H1 (cell line): Measurements from ENCODE around the gene DNAH8. TPM values are rescaled to one million over a fixed set of nuclear protein-coding genes. Genes with fewer than 3 reads are reported as not detected.

Experiments used
- CTCF ChIA-PET: fragments of 300-600 bp; sonication (Branson Sonifier 250); formaldehyde crosslinking; loops from one replicate; lab custom pipeline; 2021; ENCODE audit not compliant: partially characterized antibody; lab: Charles Lee
- POLR2A ChIA-PET: fragments of 300-600 bp; sonication (Branson Sonifier 250); formaldehyde crosslinking; loops from one replicate; lab custom pipeline; 2021; ENCODE audit warnings: inconsistent platforms; ENCODE audit not compliant: partially characterized antibody; lab: Charles Lee
- DNase-seq, 2 experiments: peaks; one replicate each; pipeline versions ENCODE4 v3.0.0 to v3.0.0-alpha.2; 2010 to 2022; ENCODE audit warnings: low spot score in 2 of 2, low read depth in 1 of 2, mixed read lengths in 1 of 2
- FAIRE-seq: peaks from 2 replicates; lab custom pipeline; 2011; peaks lifted over from hg19 to GRCh38; lab: Jason Lieb, UNC
- H2AFZ ChIP-seq: 2 replicates; pipeline ENCODE4 v1.8.1; 2012; ENCODE audit warnings: low read length, inconsistent platforms
- H2AK5ac ChIP-seq: 2 replicates; pipeline ENCODE4 v1.6.1; 2013; ENCODE audit warnings: low read depth, low read length
- H2BK120ac ChIP-seq: replicated peaks from 2 replicates; pipeline ENCODE3; 2013; ENCODE audit warnings: low read depth, low read length, inconsistent platforms
- H2BK12ac ChIP-seq: 2 replicates; pipeline ENCODE4 v1.6.1; 2013; ENCODE audit warnings: low read depth, low read length
- H2BK15ac ChIP-seq: 2 replicates; pipeline ENCODE4 v1.6.1; 2013; ENCODE audit warnings: low read length
- H2BK20ac ChIP-seq: 2 replicates; pipeline ENCODE4 v1.6.1; 2013; ENCODE audit warnings: low read length
- H2BK5ac ChIP-seq: 2 replicates; pipeline ENCODE4 v1.6.1; 2013; ENCODE audit warnings: low read depth, low read length
- H3K14ac ChIP-seq: 2 replicates; pipeline ENCODE4 v1.6.1; 2013; ENCODE audit warnings: inconsistent platforms; ENCODE audit not compliant: insufficient read length
- H3K18ac ChIP-seq: 2 replicates; pipeline ENCODE4 v1.6.1; 2013; ENCODE audit warnings: low read length; ENCODE audit errors: extremely low read depth
- H3K23ac ChIP-seq: 2 replicates; pipeline ENCODE4 v1.6.1; 2013; ENCODE audit warnings: inconsistent platforms; ENCODE audit not compliant: insufficient read length
- H3K23me2 ChIP-seq: 2 replicates; pipeline ENCODE4 v1.6.1; 2013; ENCODE audit warnings: low read depth, low read length
- H3K27ac ChIP-seq: 2 replicates; pipeline ENCODE4 v1.6.1; 2011; ENCODE audit warnings: low read depth, low read length, inconsistent platforms
- H3K27me3 ChIP-seq, 4 experiments: replicated peaks in 1 of 4; 1 replicate in 1 of 4; 2 replicates in 3 of 4; pipeline versions ENCODE4 v1.6.1 to v1.8.1; 2011 to 2013; ENCODE audit warnings: low read length in 3 of 4, mild to moderate bottlenecking in 3 of 4, inconsistent platforms in 2 of 4, mixed read lengths in 2 of 4, moderate library complexity in 1 of 4; ENCODE audit not compliant: control insufficient read depth in 3 of 4, insufficient read depth in 3 of 4; ENCODE audit errors: extremely low read depth in 1 of 4
- H3K36me3 ChIP-seq, 4 experiments: 2 replicates each; pipeline versions ENCODE4 v1.6.1 to v1.8.1; 2011 to 2013; ENCODE audit warnings: mild to moderate bottlenecking in 4 of 4, low read length in 3 of 4, moderate library complexity in 2 of 4, control low read depth in 1 of 4, inconsistent platforms in 1 of 4; ENCODE audit not compliant: insufficient read depth in 4 of 4, control insufficient read depth in 2 of 4
- H3K4ac ChIP-seq: replicated peaks from 2 replicates; pipeline ENCODE3; 2013; ENCODE audit warnings: low read length, low read depth, mixed read lengths, inconsistent platforms; ENCODE audit not compliant: insufficient read length
- H3K4me1 ChIP-seq, 4 experiments: replicated peaks in 1 of 4; 1 replicate in 1 of 4; 2 replicates in 3 of 4; pipeline versions ENCODE4 v1.6.1 to v1.8.1; 2011 to 2013; ENCODE audit warnings: low read length in 3 of 4, inconsistent platforms in 2 of 4, mixed read lengths in 1 of 4; ENCODE audit not compliant: insufficient read depth in 4 of 4, control insufficient read depth in 3 of 4
- H3K4me2 ChIP-seq, 2 experiments: 2 replicates each; pipeline versions ENCODE4 v1.6.1 to v1.8.1; 2011 to 2013; ENCODE audit warnings: low read depth in 2 of 2, low read length in 2 of 2, control low read depth in 1 of 2, inconsistent platforms in 1 of 2, mild to moderate bottlenecking in 1 of 2; ENCODE audit not compliant: insufficient read depth in 1 of 2
- H3K4me3 ChIP-seq, 4 experiments: fragments of 200-600, 300-600 bp in 1 of 4; sonication (generic), shearing (Covaris generic), sonication (Bioruptor Twin) in 1 of 4; 2 replicates each; pipeline versions ENCODE4 v1.5.1 to v1.8.1; 2011 to 2016; ENCODE audit warnings: low read length in 4 of 4, low read depth in 3 of 4, control low read depth in 2 of 4, inconsistent platforms in 2 of 4, mild to moderate bottlenecking in 2 of 4, mixed read lengths in 1 of 4, moderate library complexity in 1 of 4; ENCODE audit not compliant: insufficient read depth in 2 of 4; ENCODE audit errors: extremely low read depth in 1 of 4
- H3K56ac ChIP-seq: replicated peaks from 2 replicates; pipeline ENCODE3; 2013; ENCODE audit warnings: low read depth, mild to moderate bottlenecking, mixed read lengths, low read length, inconsistent platforms; ENCODE audit not compliant: insufficient read length
- H3K79me1 ChIP-seq: 2 replicates; pipeline ENCODE4 v1.6.1; 2013; ENCODE audit warnings: low read depth, low read length, control low read depth
- H3K79me2 ChIP-seq, 2 experiments: 2 replicates each; pipeline versions ENCODE4 v1.6.1 to v1.8.1; 2012 to 2013; ENCODE audit warnings: low read length in 2 of 2, mild to moderate bottlenecking in 2 of 2, inconsistent platforms in 1 of 2; ENCODE audit not compliant: insufficient read depth in 2 of 2, control insufficient read depth in 1 of 2
- H3K9ac ChIP-seq, 4 experiments: replicated peaks in 1 of 4; 1 replicate in 1 of 4; 2 replicates in 3 of 4; pipeline versions ENCODE4 v1.6.1 to v1.8.1; 2011 to 2013; ENCODE audit warnings: low read depth in 3 of 4, low read length in 3 of 4, control low read depth in 2 of 4, mild to moderate bottlenecking in 2 of 4, moderate library complexity in 2 of 4, inconsistent platforms in 1 of 4; ENCODE audit errors: extremely low read depth in 1 of 4
- H3K9me3 ChIP-seq, 2 experiments: 2 replicates each; pipeline versions ENCODE4 v1.6.1 to v1.8.1; 2012 to 2013; ENCODE audit warnings: mild to moderate bottlenecking in 2 of 2, moderate library complexity in 2 of 2, control low read depth in 1 of 2, inconsistent platforms in 1 of 2, low read depth in 1 of 2, low read length in 1 of 2, mixed read lengths in 1 of 2; ENCODE audit not compliant: insufficient read depth in 2 of 2
- H4K20me1 ChIP-seq, 2 experiments: replicated peaks in 1 of 2; 2 replicates each; pipeline versions ENCODE3 to v1.8.1; 2011 to 2013; ENCODE audit warnings: inconsistent platforms in 2 of 2, low read length in 2 of 2, mild to moderate bottlenecking in 1 of 2; ENCODE audit not compliant: insufficient read depth in 2 of 2, control insufficient read depth in 1 of 2
- H4K5ac ChIP-seq: 2 replicates; pipeline ENCODE4 v1.6.1; 2013; ENCODE audit warnings: low read length, low read depth, mixed read lengths, inconsistent platforms; ENCODE audit not compliant: insufficient read length
- H4K8ac ChIP-seq: 2 replicates; pipeline ENCODE4 v1.8.0; 2013; ENCODE audit warnings: mild to moderate bottlenecking, moderate library complexity, low read length, inconsistent platforms; ENCODE audit not compliant: insufficient read depth; ENCODE audit errors: extremely low read depth
- H4K91ac ChIP-seq: replicated peaks from 2 replicates; pipeline ENCODE3; 2013; ENCODE audit warnings: low read length, mixed read lengths, inconsistent platforms; ENCODE audit not compliant: insufficient read length
- EP300 ChIP-seq, 2 experiments: IDR thresholded peaks; 1 replicate in 1 of 2; 2 replicates in 1 of 2; pipeline ENCODE4 v1.6.1; 2011 to 2012; ENCODE audit warnings: low read depth in 2 of 2, low read length in 2 of 2, mild to moderate bottlenecking in 2 of 2, borderline replicate concordance in 1 of 2, inconsistent platforms in 1 of 2, moderate library complexity in 1 of 2
- GTF2F1 ChIP-seq: IDR thresholded peaks from 2 replicates; pipeline ENCODE4 v1.6.1; 2012; ENCODE audit warnings: low read depth, low read length, improper control_type of control experiment, borderline replicate concordance
- KDM5A ChIP-seq: fragments of 200-600 bp; IDR thresholded peaks from 2 replicates; pipeline ENCODE4 v1.7.1; 2012; ENCODE audit warnings: mild to moderate bottlenecking, low read length, inconsistent platforms, mixed read lengths
- POLR2AphosphoS5 ChIP-seq: IDR thresholded peaks from 2 replicates; pipeline ENCODE4 v1.6.1; 2011; ENCODE audit warnings: low read depth, low read length
- WGBS, 2 experiments: shearing (Covaris generic) in 1 of 2; methylation state at CpG; one replicate each; pipeline versions ENCODE4 v1.1.6 to v1.1.7; 2013 to 2015; ENCODE audit warnings: low lambda C conversion rate in 2 of 2, mixed read lengths in 2 of 2, inconsistent platforms in 1 of 2, low coverage in 1 of 2, missing lambda C conversion rate in 1 of 2; ENCODE audit not compliant: insufficient replicate concordance in 2 of 2, insufficient coverage in 1 of 2, insufficient read length in 1 of 2; ENCODE audit errors: extremely low coverage in 1 of 2, missing lambda C conversion rate in 1 of 2; 5-methylcytosine and 5-hydroxymethylcytosine counted together
- polyA plus RNA-seq, 7 experiments: library from polyadenylated mRNA; depleted of rRNA in 3 of 7; stranded (reverse) in 5 of 7; unstranded in 2 of 7; fragments of >200 nt in 5 of 7; fragments of 200-250 nt in 2 of 7; gene quantifications; 1 replicate in 5 of 7; 2 replicates in 1 of 7; 4 replicates in 1 of 7; pipeline versions ENCODE4 v1.2.1 to v1.2.3, GENCODE V29; 2011 to 2013; ENCODE audit warnings: missing spikeins in 2 of 7, mixed read lengths in 2 of 7
- total RNA-seq: library from RNA; stranded (reverse); fragmentation: NEBNext Ultra II Directional; extraction: Animal tissue kit (Norgen Biotek cat#: 25700); gene quantifications from 2 replicates; pipeline ENCODE4 v1.2.1, GENCODE V29; 2021
- TF ChIP-seq, protein P1 (sequence below): IDR thresholded peaks from 2 replicates; pipeline ENCODE4 v1.6.1; 2011; ENCODE audit warnings: low read length, improper control_type of control experiment

DNAH8 gene
- total and polyA plus RNA-seq, 2 of the 8 experiments (the other 6 are each of a cell fraction or from before 2014, with no cell fraction given), result under 0.01 TPM; not detected in 1

DNA sequence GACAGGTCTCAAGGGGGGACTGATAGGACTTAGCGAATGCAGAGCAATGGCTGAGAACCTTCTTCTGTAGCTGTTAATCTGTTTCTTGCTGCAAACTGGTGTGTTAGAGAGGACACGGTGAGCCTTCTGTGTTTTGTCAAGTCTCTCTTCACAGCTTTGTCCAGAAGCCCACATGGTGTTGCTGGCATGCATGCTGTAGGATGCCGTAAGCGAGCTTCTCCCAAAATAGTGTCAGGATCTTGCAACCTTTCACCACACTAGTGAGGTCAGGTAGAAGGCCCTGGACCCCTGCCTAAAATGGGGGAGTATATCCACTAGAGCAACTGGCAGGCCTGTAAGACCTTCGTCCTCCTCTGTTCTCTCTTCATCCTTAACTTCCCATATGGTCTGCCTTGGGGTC, 281.6 kb downstream of the DNAH8 start:
- Histone ChIP-seq H3K9me3 (no peaks in the 10 kb centered on the region), H3K56ac (no peak overlapping the region), H4K5ac (no peak overlapping the region), H3K4me2 (no peak overlapping the region), H3K27ac (no peak overlapping the region), H3K23ac (no peak overlapping the region), H3K4me3 (no peak overlapping the region), H2BK5ac (no peak overlapping the region), H3K36me3 (no peaks in the 10 kb centered on the region), H3K4me1 (no peaks in the 10 kb centered on the region), H3K14ac (no peak overlapping the region), H3K4ac (no peak overlapping the region), H3K18ac (no peak overlapping the region), H4K8ac (no peak overlapping the region), H2BK20ac (no peak overlapping the region), H3K27me3 (no peaks in the 10 kb centered on the region), H4K20me1 (no peaks in the 10 kb centered on the region), H2AK5ac (no peak overlapping the region), H3K23me2 (no peaks in the 10 kb centered on the region), H3K79me1 (no peaks in the 10 kb centered on the region), H2BK12ac (no peak overlapping the region), H2BK120ac (no peak overlapping the region), H2BK15ac (no peak overlapping the region), H4K91ac (no peak overlapping the region), H3K9ac (no peak overlapping the region), H2AFZ (no peak overlapping the region), H3K79me2 (no peaks in the 10 kb centered on the region)
- TF ChIP-seq, protein P1, sequence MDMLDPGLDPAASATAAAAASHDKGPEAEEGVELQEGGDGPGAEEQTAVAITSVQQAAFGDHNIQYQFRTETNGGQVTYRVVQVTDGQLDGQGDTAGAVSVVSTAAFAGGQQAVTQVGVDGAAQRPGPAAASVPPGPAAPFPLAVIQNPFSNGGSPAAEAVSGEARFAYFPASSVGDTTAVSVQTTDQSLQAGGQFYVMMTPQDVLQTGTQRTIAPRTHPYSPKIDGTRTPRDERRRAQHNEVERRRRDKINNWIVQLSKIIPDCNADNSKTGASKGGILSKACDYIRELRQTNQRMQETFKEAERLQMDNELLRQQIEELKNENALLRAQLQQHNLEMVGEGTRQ, result no peak
- no peak for TF ChIP-seq KDM5A
- no peak for TF ChIP-seq GTF2F1
- TF ChIP-seq EP300 (IDR thresholded peaks at IDR 0.05; ENCODE audit: borderline replicate concordance in 1 of 2, low read depth in 2 of 2, low read length in 2 of 2), result no peak
- no peak for TF ChIP-seq POLR2AphosphoS5
- WGBS, 2 experiments, result 65% methylated on average over 5 of the region's 5 CpGs; no CpG with 5 or more reads in 1 of the 2 experiments
- DNase-seq (no peak), FAIRE-seq (no peak)
- CTCF ChIA-PET, result interaction anchor here (0.6 to 15.1 kb wide), 62 partner anchors 8 to 380 kb away, joined by 3 to 250 read pairs (median 5); partner anchors contain the start of gene GLP1R
- POLR2A ChIA-PET, result interaction anchor here (0.6 to 1.2 kb wide), 3 partner anchors 9 to 118 kb away, joined by 3 read pairs; no protein-coding TSS in a partner anchor
